MCF 10A (cell line): ENCODE results near the gene MRPS5. TPM values are rescaled to one million over a fixed set of nuclear protein-coding genes. Genes with fewer than 3 reads are reported as not detected.

Source experiments
- BruUV-seq: library from RNA; stranded (reverse); fragments of 400-500 nt; replicated peaks from 2 replicates; lab custom pipeline; 2021; lab: Mats Ljungman, UMichigan
- CTCF ChIA-PET: fragments of 300-600 bp; sonication (Branson Sonifier 250); formaldehyde crosslinking; extraction: SDS; loops from one replicate; lab custom pipeline; 2021; ENCODE audit warnings: antibody characterized with exemption, inconsistent platforms; lab: Yijun Ruan, JAX
- POLR2A ChIA-PET: fragments of 300-600, 350-650 bp; sonication (Branson Sonifier 250); formaldehyde crosslinking; extraction: SDS; loops from one replicate; lab custom pipeline; 2020; ENCODE audit warnings: antibody characterized with exemption, inconsistent platforms; lab: Yijun Ruan, JAX
- DNase-seq: peaks from one replicate; pipeline ENCODE4 v3.0.0-alpha.2; 2018; ENCODE audit not compliant: unreplicated experiment
- H3K27ac Mint-ChIP-seq: one replicate; pipeline ENCODE4 v1.8.0; 2022; ENCODE audit warnings: mild to moderate bottlenecking, low read depth, mixed read lengths; ENCODE audit not compliant: unreplicated experiment
- H3K27me3 Mint-ChIP-seq: one replicate; pipeline ENCODE4 v1.8.0; 2022; ENCODE audit warnings: mixed read lengths; ENCODE audit not compliant: insufficient read depth, unreplicated experiment
- H3K36me3 Mint-ChIP-seq: one replicate; pipeline ENCODE4 v1.8.0; 2022; ENCODE audit warnings: mild to moderate bottlenecking, moderate library complexity, mixed read lengths; ENCODE audit not compliant: insufficient read depth, unreplicated experiment
- H3K4me1 Mint-ChIP-seq: one replicate; pipeline ENCODE4 v1.8.0; 2022; ENCODE audit warnings: mixed read lengths; ENCODE audit not compliant: insufficient read depth, unreplicated experiment
- H3K4me3 Mint-ChIP-seq: one replicate; pipeline ENCODE4 v1.8.0; 2022; ENCODE audit warnings: mild to moderate bottlenecking, moderate library complexity, mixed read lengths; ENCODE audit not compliant: unreplicated experiment
- H3K9me3 Mint-ChIP-seq: one replicate; pipeline ENCODE4 v1.8.0; 2022; ENCODE audit warnings: mixed read lengths; ENCODE audit not compliant: unreplicated experiment
- intact Hi-C: fragments of 100-400 bp; cut with micrococcal nuclease; formaldehyde crosslinking; loops from 2 replicates; pipeline ENCODE4 v1.14.1; 2022
- total RNA-seq: library from RNA; stranded (reverse); gene quantifications from 2 replicates; pipeline ENCODE4 v1.2.3, GENCODE V29; 2022
- TF ChIP-seq, protein P1 (sequence below): fragments of 200-600 bp; IDR thresholded peaks from one replicate; pipeline ENCODE4 v1.8.0; 2022; ENCODE audit warnings: antibody characterized with exemption, mild to moderate bottlenecking; ENCODE audit not compliant: unreplicated experiment

The MRPS5 gene
- total RNA-seq, 1 experiment from 2014 or later: 74.2 TPM

DNA sequence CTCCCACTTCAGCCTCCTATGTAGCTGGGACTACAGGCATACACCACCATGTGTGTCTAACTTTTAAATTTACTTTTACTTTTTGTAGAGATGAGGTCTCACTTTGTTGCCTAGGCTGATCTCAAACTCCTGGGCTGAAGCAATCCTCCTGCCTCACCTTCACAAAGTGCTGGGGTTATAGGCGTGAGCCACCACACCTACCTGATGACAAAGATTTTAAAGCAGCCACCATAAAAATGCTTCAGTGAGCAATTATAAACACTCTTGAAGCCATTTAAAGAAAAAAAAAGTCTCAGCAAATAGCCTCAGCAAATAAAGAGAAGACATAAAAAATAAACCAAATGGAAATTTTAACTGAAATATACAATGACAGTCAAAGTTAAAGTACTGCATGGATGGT is 35.6 kb downstream of the MRPS5 start:
- no peak overlapping the region for H3K27ac Mint-ChIP-seq
- H3K9me3 Mint-ChIP-seq: peaks cover 6% of the 10 kb centered on the region
- no peaks in the 10 kb centered on the region for H3K27me3 Mint-ChIP-seq
- ChIA-PET CTCF (interaction anchor here (1.0 kb wide), 1 partner anchor 9 kb away, joined by 3 read pairs; no protein-coding TSS in a partner anchor), POLR2A (interaction anchor here (0.7 kb wide), 1 partner anchor 22 kb away, joined by 3 read pairs; no protein-coding TSS in a partner anchor)
- H3K4me1 Mint-ChIP-seq: no peaks in the 10 kb centered on the region
- H3K4me3 Mint-ChIP-seq: no peak overlapping the region
- DNase-seq: no peak
- H3K36me3 Mint-ChIP-seq: peaks cover 54% of the 10 kb centered on the region
- intact Hi-C loops: no loop called here
- no TSS peak for BruUV-seq
- TF ChIP-seq, protein P1, sequence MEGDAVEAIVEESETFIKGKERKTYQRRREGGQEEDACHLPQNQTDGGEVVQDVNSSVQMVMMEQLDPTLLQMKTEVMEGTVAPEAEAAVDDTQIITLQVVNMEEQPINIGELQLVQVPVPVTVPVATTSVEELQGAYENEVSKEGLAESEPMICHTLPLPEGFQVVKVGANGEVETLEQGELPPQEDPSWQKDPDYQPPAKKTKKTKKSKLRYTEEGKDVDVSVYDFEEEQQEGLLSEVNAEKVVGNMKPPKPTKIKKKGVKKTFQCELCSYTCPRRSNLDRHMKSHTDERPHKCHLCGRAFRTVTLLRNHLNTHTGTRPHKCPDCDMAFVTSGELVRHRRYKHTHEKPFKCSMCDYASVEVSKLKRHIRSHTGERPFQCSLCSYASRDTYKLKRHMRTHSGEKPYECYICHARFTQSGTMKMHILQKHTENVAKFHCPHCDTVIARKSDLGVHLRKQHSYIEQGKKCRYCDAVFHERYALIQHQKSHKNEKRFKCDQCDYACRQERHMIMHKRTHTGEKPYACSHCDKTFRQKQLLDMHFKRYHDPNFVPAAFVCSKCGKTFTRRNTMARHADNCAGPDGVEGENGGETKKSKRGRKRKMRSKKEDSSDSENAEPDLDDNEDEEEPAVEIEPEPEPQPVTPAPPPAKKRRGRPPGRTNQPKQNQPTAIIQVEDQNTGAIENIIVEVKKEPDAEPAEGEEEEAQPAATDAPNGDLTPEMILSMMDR: no peak

DNA sequence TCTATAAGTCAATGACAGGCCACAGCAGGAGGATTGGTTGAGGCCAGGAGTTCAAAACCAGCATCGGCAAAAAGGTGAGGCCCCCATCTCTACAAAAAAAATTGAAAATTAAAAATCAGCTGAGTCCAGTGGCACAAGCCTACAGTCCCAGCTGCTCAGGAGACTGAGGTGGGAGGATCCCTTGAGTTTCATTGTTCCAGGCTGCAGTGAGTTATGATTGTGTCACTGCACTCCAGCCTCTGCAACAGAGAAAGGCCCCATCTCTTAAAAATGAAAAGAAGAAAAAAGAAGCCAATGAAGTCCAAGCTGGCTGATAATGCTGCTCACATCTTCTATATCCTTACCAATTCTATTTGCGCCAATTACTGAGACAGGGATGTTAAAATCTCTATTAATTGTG is 39.1 kb downstream of the MRPS5 start:
- no peak for DNase-seq

DNA sequence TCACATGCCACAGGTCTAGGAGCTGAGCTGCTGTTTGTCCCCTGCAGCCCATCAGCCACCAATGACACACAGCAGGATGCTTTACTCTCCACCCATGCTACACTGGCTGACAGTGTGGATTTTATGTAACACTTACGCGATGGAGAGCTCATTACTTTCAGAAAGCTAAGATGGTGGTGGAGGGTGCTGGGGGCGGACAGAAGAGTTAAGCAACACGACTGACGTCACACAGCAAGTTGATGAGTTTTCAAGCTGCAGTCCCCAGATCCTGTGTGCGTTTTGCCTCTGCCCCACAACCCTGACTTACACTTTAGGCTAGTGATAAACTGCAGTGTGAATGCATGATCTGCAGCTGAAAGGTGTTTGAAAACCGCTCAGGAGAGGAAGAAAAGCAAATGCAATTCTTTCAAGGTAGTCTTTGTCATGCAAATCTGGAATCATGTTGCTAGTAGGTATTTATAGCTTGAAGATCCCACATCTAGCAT is 42.4 kb downstream of the MRPS5 start:
- H3K27ac Mint-ChIP-seq: no peak overlapping the region
- H3K27me3 Mint-ChIP-seq: peaks cover 7% of the 10 kb centered on the region
- POLR2A ChIA-PET: interaction anchor here (1.0 to 1.3 kb wide), 2 partner anchors 10 to 36 kb away, joined by 5 to 6 read pairs; no protein-coding TSS in a partner anchor
- TF ChIP-seq, protein P1: no peak
- no peak overlapping the region for H3K4me3 Mint-ChIP-seq
- no TSS peak for BruUV-seq
- H3K36me3 Mint-ChIP-seq: no peaks in the 10 kb centered on the region
- no peaks in the 10 kb centered on the region for H3K4me1 Mint-ChIP-seq
- CTCF ChIA-PET: interaction anchor here (0.6 to 5.0 kb wide), 30 partner anchors 8 to 195 kb away, joined by 3 to 86 read pairs (median 6); partner anchors contain the start of genes MRPS5 and PROM2
- H3K9me3 Mint-ChIP-seq: peaks cover 5% of the 10 kb centered on the region
- intact Hi-C loops: no loop called here
- DNase-seq: no peak

More for the DNA sequence above, 39.1 kb downstream of the MRPS5 start:
- ChIA-PET CTCF (interaction anchor here (0.9 to 4.9 kb wide), 4 partner anchors 9 to 96 kb away, joined by 4 to 86 read pairs (median 5); no protein-coding TSS in a partner anchor), POLR2A (no interaction called here)
- BruUV-seq: no TSS peak
- TF ChIP-seq, protein P1: no peak
- Mint-ChIP-seq H3K4me1 (no peaks in the 10 kb centered on the region), H3K4me3 (no peak overlapping the region), H3K9me3 (peaks cover 6% of the 10 kb centered on the region), H3K27me3 (peaks cover 7% of the 10 kb centered on the region), H3K36me3 (peaks cover 25% of the 10 kb centered on the region), H3K27ac (no peak overlapping the region)
- intact Hi-C loops: no loop called here

DNA sequence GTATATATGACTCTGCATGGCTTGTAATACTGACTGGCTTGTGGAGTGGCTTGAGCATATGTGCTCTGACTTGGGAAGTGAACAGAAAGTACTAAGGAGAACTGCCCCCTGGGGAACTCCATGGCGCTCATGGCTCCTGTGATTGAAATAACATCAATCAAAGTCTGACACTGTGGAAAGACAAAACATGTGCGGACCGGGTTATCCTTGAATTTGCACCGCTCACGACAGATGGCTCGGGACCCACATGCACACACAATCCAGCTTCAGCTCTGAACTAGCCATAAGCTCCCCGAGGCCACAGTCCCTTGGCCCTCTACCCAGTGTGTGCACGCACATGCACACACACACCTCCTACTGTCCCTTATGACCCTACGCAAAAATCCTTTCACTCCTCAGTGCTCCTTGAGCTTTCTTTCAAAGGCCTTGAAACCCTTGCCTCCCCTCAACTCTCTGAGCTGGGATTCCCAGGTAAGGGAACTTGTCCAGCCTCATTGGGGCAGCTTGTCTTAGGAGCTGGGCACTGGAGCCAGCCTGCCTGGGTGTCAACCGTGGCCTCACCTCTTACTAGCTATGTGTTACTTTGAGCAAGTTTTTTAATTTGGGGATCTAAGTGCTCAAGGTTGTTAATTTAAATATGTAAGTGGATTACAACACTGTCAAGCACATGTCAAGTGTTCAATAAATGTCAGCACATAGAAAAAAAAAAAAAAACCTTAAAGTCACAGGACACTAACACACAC is 43.6 kb downstream of the MRPS5 start:
- H3K36me3 Mint-ChIP-seq: peaks cover 2% of the 10 kb centered on the region
- TF ChIP-seq, protein P1: no peak
- BruUV-seq: no TSS peak
- peaks cover 12% of the 10 kb centered on the region for H3K27me3 Mint-ChIP-seq
- H3K27ac Mint-ChIP-seq: no peak overlapping the region
- no peaks in the 10 kb centered on the region for H3K9me3 Mint-ChIP-seq
- intact Hi-C loops: loop anchor here (2.0 kb wide), 1 partner anchor 129 kb away; the partner anchor contains the start of gene ZNF892
- H3K4me1 Mint-ChIP-seq: no peaks in the 10 kb centered on the region
- CTCF ChIA-PET: interaction anchor here (0.6 to 5.0 kb wide), 31 partner anchors 9 to 301 kb away, joined by 3 to 86 read pairs (median 4); partner anchors contain the start of gene MRPS5
- POLR2A ChIA-PET: no interaction called here
- no peak for DNase-seq
- no peak overlapping the region for H3K4me3 Mint-ChIP-seq
